IMR-90 (cell line): ENCODE results near the gene HDAC7.

ENCODE experiments used
- BHLHE40 ChIP-seq: fragments of 150-350 bp; IDR thresholded peaks from 2 replicates; pipeline ENCODE4 v1.6.1; 2016; ENCODE audit warnings: mild to moderate bottlenecking, low read depth, low read length
- FOS ChIP-seq: fragments of 150-350 bp; IDR thresholded peaks from 2 replicates; pipeline ENCODE4 v1.6.1; 2016; ENCODE audit warnings: low read depth, low read length
- POLR2A ChIP-seq: IDR thresholded peaks from 2 replicates; pipeline ENCODE4 v1.6.1; 2012; ENCODE audit warnings: mild to moderate bottlenecking, low read depth, low read length
- RAD21 ChIP-seq: IDR thresholded peaks from 2 replicates; pipeline ENCODE4 v1.6.1; 2012; ENCODE audit warnings: low read length, improper control_type of control experiment
- RCOR1 ChIP-seq: IDR thresholded peaks from 2 replicates; pipeline ENCODE4 v1.6.1; 2012; ENCODE audit warnings: mild to moderate bottlenecking, low read length, improper control_type of control experiment; ENCODE audit not compliant: insufficient replicate concordance
- TF ChIP-seq, protein P1 (sequence below): conservative IDR thresholded peaks from 2 replicates; pipeline ENCODE4 v1.5.1; 2012; ENCODE audit warnings: mild to moderate bottlenecking, low read depth, low read length, improper control_type of control experiment
- TF ChIP-seq, protein P2 (sequence below): fragments of 150-350 bp; IDR thresholded peaks from 2 replicates; pipeline ENCODE4 v1.6.1; 2016; ENCODE audit warnings: low read depth, mild to moderate bottlenecking, low read length, moderate library complexity, borderline replicate concordance

DNA sequence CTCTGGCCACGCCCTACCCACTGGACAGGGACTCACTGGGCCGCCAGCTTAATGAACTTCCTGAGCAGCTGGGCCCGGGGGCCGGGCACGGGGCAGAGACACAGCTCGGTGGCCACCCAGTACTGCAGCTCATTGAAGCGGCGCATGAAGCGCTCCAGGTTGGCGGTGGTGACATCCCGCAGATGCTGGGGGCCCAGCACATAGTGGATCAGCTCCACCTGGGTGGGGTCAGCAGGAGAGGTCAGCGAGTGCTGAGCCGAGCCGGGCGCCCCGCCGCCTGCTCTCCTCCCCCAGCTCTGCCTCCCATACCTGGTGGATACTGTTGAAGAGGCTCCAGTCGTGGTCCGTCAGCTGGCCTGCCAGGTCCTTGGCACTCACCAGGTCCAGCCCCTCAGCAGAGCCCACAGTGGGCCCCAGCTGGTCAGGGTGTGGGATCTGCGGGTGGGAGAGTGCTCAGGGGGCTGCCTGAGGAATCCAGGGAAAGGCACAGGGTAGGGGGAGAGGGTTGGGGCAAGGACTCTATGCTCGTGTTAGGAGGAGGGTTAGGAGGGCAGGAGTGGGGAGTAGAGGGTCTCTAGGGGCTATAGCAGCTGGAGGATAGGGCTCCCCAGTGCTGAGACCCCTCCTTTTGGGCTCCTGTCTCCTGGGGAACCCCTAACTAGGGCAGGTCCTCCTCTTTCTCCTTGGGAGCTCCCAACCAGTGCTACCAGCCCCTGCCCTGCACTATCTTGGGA lies 78.9 kb downstream of the HDAC7 start:
- no peak for TF ChIP-seq RAD21
- TF ChIP-seq, protein P1, sequence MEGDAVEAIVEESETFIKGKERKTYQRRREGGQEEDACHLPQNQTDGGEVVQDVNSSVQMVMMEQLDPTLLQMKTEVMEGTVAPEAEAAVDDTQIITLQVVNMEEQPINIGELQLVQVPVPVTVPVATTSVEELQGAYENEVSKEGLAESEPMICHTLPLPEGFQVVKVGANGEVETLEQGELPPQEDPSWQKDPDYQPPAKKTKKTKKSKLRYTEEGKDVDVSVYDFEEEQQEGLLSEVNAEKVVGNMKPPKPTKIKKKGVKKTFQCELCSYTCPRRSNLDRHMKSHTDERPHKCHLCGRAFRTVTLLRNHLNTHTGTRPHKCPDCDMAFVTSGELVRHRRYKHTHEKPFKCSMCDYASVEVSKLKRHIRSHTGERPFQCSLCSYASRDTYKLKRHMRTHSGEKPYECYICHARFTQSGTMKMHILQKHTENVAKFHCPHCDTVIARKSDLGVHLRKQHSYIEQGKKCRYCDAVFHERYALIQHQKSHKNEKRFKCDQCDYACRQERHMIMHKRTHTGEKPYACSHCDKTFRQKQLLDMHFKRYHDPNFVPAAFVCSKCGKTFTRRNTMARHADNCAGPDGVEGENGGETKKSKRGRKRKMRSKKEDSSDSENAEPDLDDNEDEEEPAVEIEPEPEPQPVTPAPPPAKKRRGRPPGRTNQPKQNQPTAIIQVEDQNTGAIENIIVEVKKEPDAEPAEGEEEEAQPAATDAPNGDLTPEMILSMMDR, result no peak
- no peak for TF ChIP-seq POLR2A
- TF ChIP-seq, protein P2, sequence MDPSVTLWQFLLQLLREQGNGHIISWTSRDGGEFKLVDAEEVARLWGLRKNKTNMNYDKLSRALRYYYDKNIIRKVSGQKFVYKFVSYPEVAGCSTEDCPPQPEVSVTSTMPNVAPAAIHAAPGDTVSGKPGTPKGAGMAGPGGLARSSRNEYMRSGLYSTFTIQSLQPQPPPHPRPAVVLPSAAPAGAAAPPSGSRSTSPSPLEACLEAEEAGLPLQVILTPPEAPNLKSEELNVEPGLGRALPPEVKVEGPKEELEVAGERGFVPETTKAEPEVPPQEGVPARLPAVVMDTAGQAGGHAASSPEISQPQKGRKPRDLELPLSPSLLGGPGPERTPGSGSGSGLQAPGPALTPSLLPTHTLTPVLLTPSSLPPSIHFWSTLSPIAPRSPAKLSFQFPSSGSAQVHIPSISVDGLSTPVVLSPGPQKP, result no peak
- TF ChIP-seq BHLHE40, result no peak
- TF ChIP-seq FOS, result no peak
- TF ChIP-seq RCOR1, result no peak
